HepG2 (cell line): Measurements from ENCODE around the gene SLFN14. TPM values are rescaled to one million over a fixed set of nuclear protein-coding genes. Genes with fewer than 3 reads are reported as not detected.

Experiments used
- BHLHE40 ChIP-seq: IDR thresholded peaks from 2 replicates; pipeline ENCODE4 v1.6.1; 2011; ENCODE audit warnings: low read length, improper control_type of control experiment
- CHCHD3 ChIP-seq: sonication (generic); formaldehyde crosslinking; IDR thresholded peaks from 2 replicates; pipeline ENCODE4 v1.8.0; 2022; ENCODE audit warnings: mild to moderate bottlenecking, missing genetic modification reagents, moderate library complexity
- GTF3A ChIP-seq: sonication (generic); formaldehyde crosslinking; conservative IDR thresholded peaks from 2 replicates; pipeline ENCODE4 v1.4.0; 2020; ENCODE audit warnings: mild to moderate bottlenecking, missing genetic modification reagents
- HDAC6 ChIP-seq: fragments of 200-600 bp; sonication (generic); IDR thresholded peaks from 2 replicates; pipeline ENCODE4 v1.7.0; 2017; ENCODE audit warnings: mild to moderate bottlenecking, antibody characterized with exemption, low read length, low read depth
- MEIS2 ChIP-seq: sonication (generic); formaldehyde crosslinking; IDR thresholded peaks from 2 replicates; pipeline ENCODE4 v1.9.0; 2021; ENCODE audit warnings: mild to moderate bottlenecking, missing genetic modification reagents
- MYC ChIP-seq: sonication (generic); formaldehyde crosslinking; IDR thresholded peaks from 2 replicates; pipeline ENCODE4 v1.9.0; 2021; ENCODE audit warnings: missing genetic modification reagents, borderline replicate concordance
- RNF2 ChIP-seq: fragments of 450-650 bp; conservative IDR thresholded peaks from 2 replicates; pipeline ENCODE4 v1.6.1; 2016; ENCODE audit warnings: low read depth
- TIGD3 ChIP-seq: sonication (generic); formaldehyde crosslinking; IDR thresholded peaks from 2 replicates; pipeline ENCODE4 v1.5.1; 2020; ENCODE audit warnings: mild to moderate bottlenecking, missing genetic modification reagents, borderline replicate concordance
- TOPORS ChIP-seq: sonication (generic); formaldehyde crosslinking; IDR thresholded peaks from 2 replicates; pipeline ENCODE4 v1.8.0; 2023; ENCODE audit warnings: mild to moderate bottlenecking, missing genetic modification reagents
- U2AF1 ChIP-seq: fragments of 200-400 bp; formaldehyde crosslinking; optimal IDR thresholded peaks from 2 replicates; pipeline ENCODE3; 2017; ENCODE audit warnings: mild to moderate bottlenecking, low read depth, low read length
- ZMAT5 ChIP-seq: sonication (generic); formaldehyde crosslinking; IDR thresholded peaks from 2 replicates; pipeline ENCODE4 v1.5.0; 2020; ENCODE audit warnings: mild to moderate bottlenecking, low read depth, missing genetic modification reagents, borderline replicate concordance
- ZNF274 ChIP-seq: sonication (generic); formaldehyde crosslinking; IDR thresholded peaks from 2 replicates; pipeline ENCODE4 v1.5.1; 2020; ENCODE audit warnings: mild to moderate bottlenecking, missing genetic modification reagents
- ZNF3 ChIP-seq: IDR thresholded peaks from 2 replicates; pipeline ENCODE4 v1.7.0; 2017; ENCODE audit warnings: inconsistent platforms
- ZNF432 ChIP-seq: sonication (generic); formaldehyde crosslinking; IDR thresholded peaks from 2 replicates; pipeline ENCODE4 v1.5.0; 2020; ENCODE audit warnings: missing genetic modification reagents, mild to moderate bottlenecking, borderline replicate concordance
- ZNF510 ChIP-seq: sonication (generic); formaldehyde crosslinking; IDR thresholded peaks from 2 replicates; pipeline ENCODE4 v1.4.0; 2020; ENCODE audit warnings: low read depth, mild to moderate bottlenecking, missing genetic modification reagents
- polyA plus RNA-seq, 8 experiments: library from polyadenylated mRNA; depleted of rRNA in 3 of 8; stranded (reverse) in 7 of 8; unstranded in 1 of 8; fragments of >200 nt; fragmentation: Illumina TruSeq in 4 of 8; extraction: Trizol in 4 of 8; gene quantifications; 2 replicates each; pipeline versions ENCODE4 v1.2.1 to v1.2.3, GENCODE V29; 2011 to 2016; ENCODE audit warnings: low read depth in 4 of 8, missing spikeins in 1 of 8, mixed read lengths in 1 of 8; ENCODE audit not compliant: insufficient read depth in 1 of 8
- total RNA-seq, 5 experiments: library from RNA; depleted of rRNA; stranded (reverse); fragments of >200 nt; fragmentation: Illumina TruSeq; extraction: Trizol; gene quantifications; 2 replicates each; pipeline ENCODE4 v1.2.3, GENCODE V29; 2016; ENCODE audit warnings: low read depth in 1 of 5
- TF ChIP-seq, protein P1 (sequence below): sonication (generic); formaldehyde crosslinking; IDR thresholded peaks from 2 replicates; pipeline ENCODE4 v1.5.0; 2020; ENCODE audit warnings: mild to moderate bottlenecking, missing genetic modification reagents, borderline replicate concordance
- TF ChIP-seq, protein P2 (sequence below): sonication (generic); formaldehyde crosslinking; IDR thresholded peaks from 2 replicates; pipeline ENCODE4 v1.4.0; 2020; ENCODE audit warnings: mild to moderate bottlenecking, missing genetic modification reagents

Gene SLFN14
- total and polyA plus RNA-seq, 2 of the 13 experiments (the other 11 are each of a cell fraction or from before 2014, with no cell fraction given) = not detected

DNA sequence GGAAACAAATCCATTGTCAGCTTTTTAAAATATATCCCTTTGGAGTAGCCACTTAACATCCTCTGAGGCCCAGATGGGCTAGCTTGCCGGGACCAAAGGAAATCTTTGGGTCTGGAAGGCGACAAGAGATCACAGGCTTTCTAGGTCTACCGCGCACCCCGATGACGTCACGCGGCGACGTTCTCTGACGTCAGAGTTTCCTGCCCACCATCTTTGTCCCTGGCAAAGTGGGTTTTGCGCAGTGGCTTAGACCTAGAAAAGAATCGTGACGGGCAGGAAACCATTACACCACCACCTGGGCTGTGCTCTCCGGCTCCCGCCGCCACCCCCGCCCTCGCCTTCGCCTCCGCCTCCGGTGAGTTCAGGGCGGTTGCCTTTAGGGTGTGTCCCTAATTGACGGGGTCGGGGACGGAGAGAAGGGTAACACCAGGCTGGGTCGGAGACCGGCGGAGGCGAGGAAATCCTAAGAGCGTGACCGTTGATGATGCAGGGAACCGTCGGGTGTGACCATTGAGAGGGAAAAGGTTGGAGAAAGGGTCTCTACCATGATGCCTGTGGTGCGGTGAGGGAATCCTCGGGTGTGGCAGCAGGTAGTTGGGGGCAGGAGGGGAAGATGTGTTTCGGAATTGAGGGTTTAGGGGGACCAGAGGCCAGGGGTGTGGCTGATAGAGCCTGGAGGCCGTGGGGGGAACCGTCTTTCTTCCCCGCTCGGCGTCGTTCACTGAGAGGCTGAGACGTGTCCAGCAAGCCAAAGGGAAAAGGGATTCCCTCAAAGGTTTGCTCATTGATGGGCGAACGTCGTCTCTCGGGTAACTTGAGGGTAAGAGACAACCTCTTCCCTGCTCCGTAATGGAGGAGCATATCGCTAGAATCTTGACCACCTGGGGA is 26.7 kb upstream of the SLFN14 start, which contains the start of gene AP2B1 (continued):
- TF ChIP-seq, protein P1, sequence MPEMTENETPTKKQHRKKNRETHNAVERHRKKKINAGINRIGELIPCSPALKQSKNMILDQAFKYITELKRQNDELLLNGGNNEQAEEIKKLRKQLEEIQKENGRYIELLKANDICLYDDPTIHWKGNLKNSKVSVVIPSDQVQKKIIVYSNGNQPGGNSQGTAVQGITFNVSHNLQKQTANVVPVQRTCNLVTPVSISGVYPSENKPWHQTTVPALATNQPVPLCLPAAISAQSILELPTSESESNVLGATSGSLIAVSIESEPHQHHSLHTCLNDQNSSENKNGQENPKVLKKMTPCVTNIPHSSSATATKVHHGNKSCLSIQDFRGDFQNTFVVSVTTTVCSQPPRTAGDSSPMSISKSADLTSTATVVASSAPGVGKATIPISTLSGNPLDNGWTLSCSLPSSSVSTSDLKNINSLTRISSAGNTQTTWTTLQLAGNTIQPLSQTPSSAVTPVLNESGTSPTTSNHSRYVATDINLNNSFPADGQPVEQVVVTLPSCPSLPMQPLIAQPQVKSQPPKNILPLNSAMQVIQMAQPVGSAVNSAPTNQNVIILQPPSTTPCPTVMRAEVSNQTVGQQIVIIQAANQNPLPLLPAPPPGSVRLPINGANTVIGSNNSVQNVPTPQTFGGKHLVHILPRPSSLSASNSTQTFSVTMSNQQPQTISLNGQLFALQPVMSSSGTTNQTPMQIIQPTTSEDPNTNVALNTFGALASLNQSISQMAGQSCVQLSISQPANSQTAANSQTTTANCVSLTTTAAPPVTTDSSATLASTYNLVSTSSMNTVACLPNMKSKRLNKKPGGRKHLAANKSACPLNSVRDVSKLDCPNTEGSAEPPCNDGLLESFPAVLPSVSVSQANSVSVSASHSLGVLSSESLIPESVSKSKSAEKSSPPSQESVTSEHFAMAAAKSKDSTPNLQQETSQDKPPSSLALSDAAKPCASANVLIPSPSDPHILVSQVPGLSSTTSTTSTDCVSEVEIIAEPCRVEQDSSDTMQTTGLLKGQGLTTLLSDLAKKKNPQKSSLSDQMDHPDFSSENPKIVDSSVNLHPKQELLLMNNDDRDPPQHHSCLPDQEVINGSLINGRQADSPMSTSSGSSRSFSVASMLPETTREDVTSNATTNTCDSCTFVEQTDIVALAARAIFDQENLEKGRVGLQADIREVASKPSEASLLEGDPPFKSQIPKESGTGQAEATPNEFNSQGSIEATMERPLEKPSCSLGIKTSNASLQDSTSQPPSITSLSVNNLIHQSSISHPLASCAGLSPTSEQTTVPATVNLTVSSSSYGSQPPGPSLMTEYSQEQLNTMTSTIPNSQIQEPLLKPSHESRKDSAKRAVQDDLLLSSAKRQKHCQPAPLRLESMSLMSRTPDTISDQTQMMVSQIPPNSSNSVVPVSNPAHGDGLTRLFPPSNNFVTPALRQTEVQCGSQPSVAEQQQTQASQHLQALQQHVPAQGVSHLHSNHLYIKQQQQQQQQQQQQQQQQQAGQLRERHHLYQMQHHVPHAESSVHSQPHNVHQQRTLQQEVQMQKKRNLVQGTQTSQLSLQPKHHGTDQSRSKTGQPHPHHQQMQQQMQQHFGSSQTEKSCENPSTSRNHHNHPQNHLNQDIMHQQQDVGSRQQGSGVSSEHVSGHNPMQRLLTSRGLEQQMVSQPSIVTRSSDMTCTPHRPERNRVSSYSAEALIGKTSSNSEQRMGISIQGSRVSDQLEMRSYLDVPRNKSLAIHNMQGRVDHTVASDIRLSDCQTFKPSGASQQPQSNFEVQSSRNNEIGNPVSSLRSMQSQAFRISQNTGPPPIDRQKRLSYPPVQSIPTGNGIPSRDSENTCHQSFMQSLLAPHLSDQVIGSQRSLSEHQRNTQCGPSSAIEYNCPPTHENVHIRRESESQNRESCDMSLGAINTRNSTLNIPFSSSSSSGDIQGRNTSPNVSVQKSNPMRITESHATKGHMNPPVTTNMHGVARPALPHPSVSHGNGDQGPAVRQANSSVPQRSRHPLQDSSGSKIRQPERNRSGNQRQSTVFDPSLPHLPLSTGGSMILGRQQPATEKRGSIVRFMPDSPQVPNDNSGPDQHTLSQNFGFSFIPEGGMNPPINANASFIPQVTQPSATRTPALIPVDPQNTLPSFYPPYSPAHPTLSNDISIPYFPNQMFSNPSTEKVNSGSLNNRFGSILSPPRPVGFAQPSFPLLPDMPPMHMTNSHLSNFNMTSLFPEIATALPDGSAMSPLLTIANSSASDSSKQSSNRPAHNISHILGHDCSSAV (CRISPR knock-in tag) = no peak
- no peak for TF ChIP-seq TOPORS (CRISPR knock-in tag)
- no peak for TF ChIP-seq MEIS2 (CRISPR knock-in tag)
- TF ChIP-seq MYC (CRISPR knock-in tag) = peak; percentile 74; the same call in 1 of the 2 replicates
- no peak for TF ChIP-seq U2AF1
- TF ChIP-seq ZNF3 (CRISPR knock-in tag) = no peak
- TF ChIP-seq RNF2 = no peak
- TF ChIP-seq GTF3A = no peak
- TF ChIP-seq, protein P2, sequence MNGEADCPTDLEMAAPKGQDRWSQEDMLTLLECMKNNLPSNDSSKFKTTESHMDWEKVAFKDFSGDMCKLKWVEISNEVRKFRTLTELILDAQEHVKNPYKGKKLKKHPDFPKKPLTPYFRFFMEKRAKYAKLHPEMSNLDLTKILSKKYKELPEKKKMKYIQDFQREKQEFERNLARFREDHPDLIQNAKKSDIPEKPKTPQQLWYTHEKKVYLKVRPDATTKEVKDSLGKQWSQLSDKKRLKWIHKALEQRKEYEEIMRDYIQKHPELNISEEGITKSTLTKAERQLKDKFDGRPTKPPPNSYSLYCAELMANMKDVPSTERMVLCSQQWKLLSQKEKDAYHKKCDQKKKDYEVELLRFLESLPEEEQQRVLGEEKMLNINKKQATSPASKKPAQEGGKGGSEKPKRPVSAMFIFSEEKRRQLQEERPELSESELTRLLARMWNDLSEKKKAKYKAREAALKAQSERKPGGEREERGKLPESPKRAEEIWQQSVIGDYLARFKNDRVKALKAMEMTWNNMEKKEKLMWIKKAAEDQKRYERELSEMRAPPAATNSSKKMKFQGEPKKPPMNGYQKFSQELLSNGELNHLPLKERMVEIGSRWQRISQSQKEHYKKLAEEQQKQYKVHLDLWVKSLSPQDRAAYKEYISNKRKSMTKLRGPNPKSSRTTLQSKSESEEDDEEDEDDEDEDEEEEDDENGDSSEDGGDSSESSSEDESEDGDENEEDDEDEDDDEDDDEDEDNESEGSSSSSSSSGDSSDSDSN (CRISPR knock-in tag) = peak; percentile 85
- TF ChIP-seq ZNF432 = no peak
- no peak for TF ChIP-seq TIGD3
- no peak for TF ChIP-seq HDAC6
- peak; percentile 40; the same call in 1 of the 2 replicates for TF ChIP-seq BHLHE40
- TF ChIP-seq ZNF274 (CRISPR knock-in tag) = no peak
- TF ChIP-seq ZMAT5 (CRISPR knock-in tag) = no peak
- no peak for TF ChIP-seq ZNF510
- TF ChIP-seq CHCHD3 (CRISPR knock-in tag) = no peak
